ENCODE results near the gene KY. TPM values are rescaled to one million over a fixed set of nuclear protein-coding genes. Genes with fewer than 3 reads are reported as not detected.

KY gene
- total and polyA plus RNA-seq, 2 donors (not counting 1 experiment from before 2014, with no cell fraction given) = under 0.01 to 0.12 TPM

DNA sequence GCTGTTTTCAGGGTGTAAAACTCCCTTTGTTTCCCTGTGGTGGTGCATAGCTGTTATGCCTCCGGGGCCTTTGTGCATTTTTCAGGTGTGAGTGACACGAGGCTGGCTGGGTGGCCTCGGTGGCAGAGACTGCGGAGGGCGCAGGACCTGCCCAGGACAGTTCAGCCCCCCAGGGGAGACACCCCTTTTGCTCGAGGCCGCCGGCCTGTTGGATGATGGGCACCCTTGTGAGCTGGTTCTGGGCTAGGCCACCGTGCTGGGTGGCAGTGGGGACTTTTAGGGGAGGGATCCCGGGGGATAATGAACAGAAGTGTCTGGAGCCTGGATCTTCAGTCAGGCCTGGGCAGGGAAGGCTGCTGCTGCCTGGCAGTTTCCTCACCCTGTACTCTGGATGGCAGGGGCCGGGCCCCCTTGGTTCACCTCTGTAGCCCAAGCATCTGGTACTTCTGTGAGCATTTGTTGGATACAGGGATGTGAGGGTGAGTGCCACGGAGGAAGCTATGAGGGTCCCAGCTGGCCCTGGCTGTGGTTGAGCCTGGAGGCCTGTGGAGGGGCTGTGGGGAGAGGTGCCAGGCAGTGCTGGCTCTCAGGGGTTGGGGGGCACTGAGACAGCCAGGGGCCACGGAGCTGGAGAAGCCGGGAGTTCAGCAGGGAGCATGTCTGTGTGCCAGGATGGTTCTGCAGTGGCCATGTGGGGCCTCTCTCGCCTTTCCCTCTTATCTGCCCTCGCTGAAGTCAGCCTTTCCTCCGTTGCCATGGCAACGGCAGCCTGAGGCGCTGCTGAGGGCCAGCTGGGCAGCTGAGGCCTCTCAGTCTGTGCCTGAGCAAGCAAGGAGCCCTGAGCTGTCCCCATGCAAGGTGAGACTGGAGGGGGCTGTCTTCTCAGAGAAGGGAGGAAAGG is 49.0 kb downstream of the KY start:
- Histone ChIP-seq H3K9ac (ENCODE audit: insufficient read depth, low read length) (no peak overlapping the region), H3K27me3 (ENCODE audit: control insufficient read depth, insufficient read depth, low read length) (peaks cover 3% of the 10 kb centered on the region), H3K79me2 (ENCODE audit: control insufficient read depth, insufficient read depth, low read length) (no peaks in the 10 kb centered on the region), H4K20me1 (ENCODE audit: control insufficient read depth, extremely low read depth, insufficient read depth, low read length) (no peaks in the 10 kb centered on the region), H3K4me1 (ENCODE audit: control insufficient read depth, extremely low read depth, insufficient read depth, low read length) (no peaks in the 10 kb centered on the region), H3K36me3 (ENCODE audit: control insufficient read depth, insufficient read depth, low read length) (no peaks in the 10 kb centered on the region), H3K27ac (ENCODE audit: insufficient read depth, low read length) (no peak overlapping the region), H2AFZ (ENCODE audit: low read length) (no peak overlapping the region), H3K4me3 (replicated peaks in 1 of 4; ENCODE audit: control extremely low read depth in 1 of 4, insufficient read depth in 1 of 4, low read depth in 3 of 4, low read length in 4 of 4) (no peak overlapping the region), H3K9me3 (ENCODE audit: control insufficient read depth, insufficient read depth, low read depth, low read length) (no peaks in the 10 kb centered on the region), H3K4me2 (ENCODE audit: extremely low read depth, insufficient read depth, low read length) (no peak overlapping the region)
- DNase-seq (ENCODE audit: low read depth in 2 of 2) = peak; percentile 53 to 66
- TF ChIP-seq, protein P1, sequence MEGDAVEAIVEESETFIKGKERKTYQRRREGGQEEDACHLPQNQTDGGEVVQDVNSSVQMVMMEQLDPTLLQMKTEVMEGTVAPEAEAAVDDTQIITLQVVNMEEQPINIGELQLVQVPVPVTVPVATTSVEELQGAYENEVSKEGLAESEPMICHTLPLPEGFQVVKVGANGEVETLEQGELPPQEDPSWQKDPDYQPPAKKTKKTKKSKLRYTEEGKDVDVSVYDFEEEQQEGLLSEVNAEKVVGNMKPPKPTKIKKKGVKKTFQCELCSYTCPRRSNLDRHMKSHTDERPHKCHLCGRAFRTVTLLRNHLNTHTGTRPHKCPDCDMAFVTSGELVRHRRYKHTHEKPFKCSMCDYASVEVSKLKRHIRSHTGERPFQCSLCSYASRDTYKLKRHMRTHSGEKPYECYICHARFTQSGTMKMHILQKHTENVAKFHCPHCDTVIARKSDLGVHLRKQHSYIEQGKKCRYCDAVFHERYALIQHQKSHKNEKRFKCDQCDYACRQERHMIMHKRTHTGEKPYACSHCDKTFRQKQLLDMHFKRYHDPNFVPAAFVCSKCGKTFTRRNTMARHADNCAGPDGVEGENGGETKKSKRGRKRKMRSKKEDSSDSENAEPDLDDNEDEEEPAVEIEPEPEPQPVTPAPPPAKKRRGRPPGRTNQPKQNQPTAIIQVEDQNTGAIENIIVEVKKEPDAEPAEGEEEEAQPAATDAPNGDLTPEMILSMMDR (conservative IDR thresholded peaks at IDR 0.05 in 1 of 2, IDR thresholded peaks at IDR 0.05 in 1 of 2; ENCODE audit: low read depth in 1 of 2, low read length in 2 of 2) = no peak
- no peak for TF ChIP-seq EZH2 (IDR thresholded peaks at IDR 0.05; ENCODE audit: low read length, missing control alignments)

DNA sequence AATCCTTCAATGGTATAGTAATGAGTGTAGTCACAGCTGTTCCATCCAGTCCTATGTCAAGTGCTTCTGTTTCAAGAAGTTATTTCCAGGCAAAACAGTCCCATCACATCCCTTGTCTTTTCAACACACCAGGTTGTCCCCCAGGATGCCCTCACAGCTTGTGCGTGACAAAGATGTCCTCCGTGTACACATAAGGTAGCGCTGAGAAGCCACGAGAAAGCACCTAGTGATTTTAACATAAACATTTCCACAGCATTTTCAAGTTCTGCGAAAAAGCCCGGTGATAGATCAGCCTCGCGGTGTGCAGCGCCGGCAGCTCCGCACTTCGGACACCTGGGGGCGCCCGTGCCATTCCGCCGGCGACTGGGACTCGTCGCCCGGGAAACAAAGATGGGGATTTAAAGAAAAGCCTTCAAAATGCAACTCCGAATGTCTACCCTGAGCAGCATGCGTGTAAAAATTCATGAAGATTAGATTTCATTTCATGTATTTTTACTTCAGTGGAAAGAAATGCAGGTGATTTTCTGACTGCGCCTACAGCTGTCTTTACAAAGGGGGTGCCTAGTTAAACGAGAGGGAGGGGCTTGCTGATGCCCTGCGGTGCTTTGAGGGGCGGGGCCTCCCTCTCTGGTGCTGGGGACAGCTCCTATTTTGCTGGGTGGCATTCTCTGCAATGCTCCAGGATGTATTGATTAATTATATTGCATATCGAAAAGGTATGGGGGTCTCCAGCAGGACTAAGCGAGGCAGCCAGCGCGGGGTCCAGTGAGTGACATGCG is 49.9 kb downstream of the KY start:
- peak; percentile 48 to 68 for DNase-seq (ENCODE audit: low read depth in 2 of 2)

More for the DNA sequence above, 49.9 kb downstream of the KY start:
- Histone ChIP-seq H3K9ac (ENCODE audit: insufficient read depth, low read length) (no peak overlapping the region), H3K27ac (ENCODE audit: insufficient read depth, low read length) (no peak overlapping the region), H3K27me3 (ENCODE audit: control insufficient read depth, insufficient read depth, low read length) (no peaks in the 10 kb centered on the region), H3K9me3 (ENCODE audit: control insufficient read depth, insufficient read depth, low read depth, low read length) (no peaks in the 10 kb centered on the region), H3K4me3 (replicated peaks in 1 of 4; ENCODE audit: control extremely low read depth in 1 of 4, insufficient read depth in 1 of 4, low read depth in 3 of 4, low read length in 4 of 4) (peak overlapping the region in 1 of 4 experiments; percentile 33), H3K4me2 (ENCODE audit: extremely low read depth, insufficient read depth, low read length) (peak overlapping the region; percentile 54), H3K79me2 (ENCODE audit: control insufficient read depth, insufficient read depth, low read length) (no peaks in the 10 kb centered on the region), H4K20me1 (ENCODE audit: control insufficient read depth, extremely low read depth, insufficient read depth, low read length) (no peaks in the 10 kb centered on the region), H2AFZ (ENCODE audit: low read length) (no peak overlapping the region), H3K4me1 (ENCODE audit: control insufficient read depth, extremely low read depth, insufficient read depth, low read length) (no peaks in the 10 kb centered on the region), H3K36me3 (ENCODE audit: control insufficient read depth, insufficient read depth, low read length) (no peaks in the 10 kb centered on the region)
- TF ChIP-seq, protein P1 (conservative IDR thresholded peaks at IDR 0.05 in 1 of 2, IDR thresholded peaks at IDR 0.05 in 1 of 2; ENCODE audit: low read depth in 1 of 2, low read length in 2 of 2) = peak; percentile 96 to 98
- no peak for TF ChIP-seq EZH2 (IDR thresholded peaks at IDR 0.05; ENCODE audit: low read length, missing control alignments)

Data from fibroblast of lung (primary cell).